Neural progenitor cell (in vitro differentiated cells): ENCODE measurements around the gene IL37. TPM values are rescaled to one million over a fixed set of nuclear protein-coding genes. Genes with fewer than 3 reads are reported as not detected.

Experiments
- DNase-seq: peaks from one replicate; pipeline ENCODE4 v3.0.0-alpha.2; 2016; ENCODE audit warnings: low spot score
- H2AFZ ChIP-seq: fragments of 200-600 bp; sonication (generic); replicated peaks from 2 replicates; pipeline ENCODE4 v1.6.1; 2016; ENCODE audit warnings: antibody characterized with exemption
- H3F3A ChIP-seq: fragments of 200-600 bp; sonication (generic); 2 replicates; pipeline ENCODE4 v1.6.1; 2016; ENCODE audit warnings: antibody characterized with exemption, low read depth
- H3K27ac ChIP-seq: fragments of 200-600 bp; sonication (generic); 2 replicates; pipeline ENCODE4 v1.5.1; 2016; ENCODE audit warnings: mild to moderate bottlenecking
- H3K27me3 ChIP-seq: fragments of 200-600 bp; sonication (generic); 2 replicates; pipeline ENCODE4 v1.6.1; 2016; ENCODE audit warnings: mild to moderate bottlenecking, moderate library complexity
- H3K36me3 ChIP-seq: fragments of 200-600 bp; sonication (generic); 2 replicates; pipeline ENCODE4 v1.5.1; 2016
- H3K4me1 ChIP-seq: fragments of 200-600 bp; sonication (generic); 2 replicates; pipeline ENCODE4 v1.6.1; 2016; ENCODE audit warnings: mixed run types
- H3K4me2 ChIP-seq: fragments of 200-600 bp; sonication (generic); 2 replicates; pipeline ENCODE4 v1.6.1; 2016
- H3K4me3 ChIP-seq: fragments of 200-600 bp; sonication (generic); 2 replicates; pipeline ENCODE4 v1.5.1; 2016
- H3K79me2 ChIP-seq: fragments of 200-600 bp; sonication (generic); 2 replicates; pipeline ENCODE4 v1.6.1; 2016; ENCODE audit warnings: low read depth
- H3K9ac ChIP-seq: fragments of 200-600 bp; sonication (generic); 2 replicates; pipeline ENCODE4 v1.6.1; 2016
- H3K9me3 ChIP-seq: fragments of 200-600 bp; sonication (generic); 2 replicates; pipeline ENCODE4 v1.5.1; 2016; ENCODE audit warnings: low read depth
- H4K20me1 ChIP-seq: fragments of 200-600 bp; sonication (generic); 2 replicates; pipeline ENCODE4 v1.6.1; 2016; ENCODE audit warnings: low read depth
- H3K27ac Mint-ChIP-seq: 3 replicates; pipeline ENCODE4 v1.8.0; 2021; ENCODE audit warnings: mixed read lengths
- H3K27me3 Mint-ChIP-seq: 2 replicates; pipeline ENCODE4 v1.8.0; 2022; ENCODE audit warnings: low read depth, mild to moderate bottlenecking, inconsistent platforms, moderate library complexity, mixed read lengths; ENCODE audit not compliant: insufficient read depth
- H3K36me3 Mint-ChIP-seq: 3 replicates; pipeline ENCODE4 v1.8.0; 2021; ENCODE audit warnings: mixed read lengths
- H3K4me1 Mint-ChIP-seq: 3 replicates; pipeline ENCODE4 v1.8.0; 2021; ENCODE audit warnings: mixed read lengths
- H3K4me3 Mint-ChIP-seq: 3 replicates; pipeline ENCODE4 v1.8.0; 2021; ENCODE audit warnings: mild to moderate bottlenecking, moderate library complexity, mixed read lengths
- H3K9me3 Mint-ChIP-seq: 3 replicates; pipeline ENCODE4 v1.8.0; 2020; ENCODE audit warnings: mixed read lengths
- EZH2 ChIP-seq: fragments of 200-600 bp; sonication (generic); IDR thresholded peaks from 2 replicates; pipeline ENCODE4 v1.6.1; 2017; ENCODE audit warnings: antibody characterized with exemption, mild to moderate bottlenecking, moderate library complexity
- EZH2phosphoT487 ChIP-seq: fragments of 200-600 bp; sonication (generic); IDR thresholded peaks from 2 replicates; pipeline ENCODE4 v1.6.1; 2017; ENCODE audit warnings: antibody characterized with exemption
- total RNA-seq: library from RNA; depleted of rRNA; stranded (reverse); fragments of >200 nt; gene quantifications from 2 replicates; pipeline ENCODE4 v1.2.3, GENCODE V29; 2015; ENCODE audit warnings: low replicate concordance
- TF ChIP-seq, protein P1 (sequence below): fragments of 200-600 bp; sonication (generic); IDR thresholded peaks from 2 replicates; pipeline ENCODE4 v1.5.1; 2017; ENCODE audit warnings: antibody characterized with exemption, mild to moderate bottlenecking

Gene IL37
- total RNA-seq, 1 donor from 2014 or later: not detected

DNA sequence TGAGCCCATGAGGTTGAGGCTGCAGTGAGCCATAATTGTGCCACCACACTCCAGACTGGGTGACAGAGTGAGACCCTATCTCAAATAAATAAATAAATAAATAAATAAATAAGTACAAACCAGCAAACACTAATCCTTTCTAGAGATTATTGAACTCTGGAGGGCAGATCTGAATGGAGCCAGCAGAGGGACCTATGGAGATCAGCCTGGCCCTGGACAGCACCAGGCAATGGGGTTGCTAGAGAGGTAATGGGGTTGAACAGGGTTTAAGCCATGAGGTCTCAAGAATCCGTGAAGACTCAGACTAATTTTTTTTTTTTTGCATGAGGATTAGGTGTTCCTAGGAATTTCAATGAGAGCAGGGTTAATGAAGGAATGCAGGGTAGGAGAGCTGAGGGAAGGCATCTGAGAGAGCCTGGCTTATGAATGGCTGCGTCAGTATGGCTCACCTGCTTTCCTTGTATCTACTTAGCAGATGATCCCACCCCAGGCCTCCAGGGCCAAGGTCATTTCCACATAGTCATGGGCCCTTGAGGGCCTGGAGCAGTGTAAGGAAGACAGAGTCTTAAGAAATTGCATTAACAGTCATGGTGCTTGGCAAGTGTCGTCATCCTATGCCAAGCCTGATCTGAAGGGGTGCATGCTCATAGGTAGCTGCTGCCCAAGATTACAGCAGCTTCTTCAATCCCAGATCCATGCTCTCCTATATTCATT, 34.6 kb upstream of the IL37 start:
- no peak for DNase-seq
- peaks cover 3% of the 10 kb centered on the region for H3K9me3 Mint-ChIP-seq
- no peak overlapping the region for H3K4me2 ChIP-seq
- H3F3A ChIP-seq: no peaks in the 10 kb centered on the region
- no peaks in the 10 kb centered on the region for H3K4me1 ChIP-seq
- H3K27ac ChIP-seq: no peak overlapping the region
- H3K9me3 ChIP-seq: no peaks in the 10 kb centered on the region
- no peaks in the 10 kb centered on the region for H3K27me3 ChIP-seq
- H3K9ac ChIP-seq: no peak overlapping the region
- H2AFZ ChIP-seq: no peak overlapping the region
- no peak for TF ChIP-seq EZH2phosphoT487
- TF ChIP-seq, protein P1, sequence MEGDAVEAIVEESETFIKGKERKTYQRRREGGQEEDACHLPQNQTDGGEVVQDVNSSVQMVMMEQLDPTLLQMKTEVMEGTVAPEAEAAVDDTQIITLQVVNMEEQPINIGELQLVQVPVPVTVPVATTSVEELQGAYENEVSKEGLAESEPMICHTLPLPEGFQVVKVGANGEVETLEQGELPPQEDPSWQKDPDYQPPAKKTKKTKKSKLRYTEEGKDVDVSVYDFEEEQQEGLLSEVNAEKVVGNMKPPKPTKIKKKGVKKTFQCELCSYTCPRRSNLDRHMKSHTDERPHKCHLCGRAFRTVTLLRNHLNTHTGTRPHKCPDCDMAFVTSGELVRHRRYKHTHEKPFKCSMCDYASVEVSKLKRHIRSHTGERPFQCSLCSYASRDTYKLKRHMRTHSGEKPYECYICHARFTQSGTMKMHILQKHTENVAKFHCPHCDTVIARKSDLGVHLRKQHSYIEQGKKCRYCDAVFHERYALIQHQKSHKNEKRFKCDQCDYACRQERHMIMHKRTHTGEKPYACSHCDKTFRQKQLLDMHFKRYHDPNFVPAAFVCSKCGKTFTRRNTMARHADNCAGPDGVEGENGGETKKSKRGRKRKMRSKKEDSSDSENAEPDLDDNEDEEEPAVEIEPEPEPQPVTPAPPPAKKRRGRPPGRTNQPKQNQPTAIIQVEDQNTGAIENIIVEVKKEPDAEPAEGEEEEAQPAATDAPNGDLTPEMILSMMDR: no peak
- TF ChIP-seq EZH2: no peak
- no peak overlapping the region for H3K4me3 ChIP-seq
- H3K36me3 Mint-ChIP-seq: no peaks in the 10 kb centered on the region
- H3K4me3 Mint-ChIP-seq: no peak overlapping the region
- no peaks in the 10 kb centered on the region for H3K36me3 ChIP-seq
- no peaks in the 10 kb centered on the region for H3K4me1 Mint-ChIP-seq
- H4K20me1 ChIP-seq: no peaks in the 10 kb centered on the region
- no peaks in the 10 kb centered on the region for H3K79me2 ChIP-seq
- H3K27ac Mint-ChIP-seq: no peak overlapping the region
- no peaks in the 10 kb centered on the region for H3K27me3 Mint-ChIP-seq

DNA sequence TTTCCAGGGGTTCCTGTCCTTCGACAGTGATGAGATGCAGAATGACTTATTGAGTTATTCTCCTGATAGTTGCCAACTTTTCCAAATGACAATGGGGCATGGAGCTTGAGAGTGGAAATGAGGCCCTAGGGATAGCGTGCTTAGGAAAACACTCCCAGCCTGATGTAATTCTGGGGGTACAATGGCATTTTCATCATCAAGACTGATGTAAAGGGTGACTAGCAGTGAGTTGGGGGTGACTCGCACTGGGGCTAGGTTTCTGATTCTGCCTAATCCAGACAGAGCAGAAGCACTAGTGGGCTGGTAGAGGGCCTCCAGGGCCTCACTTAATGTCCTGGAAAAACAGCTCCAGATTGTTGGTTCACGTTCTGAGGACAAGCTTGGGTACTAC, 34.0 kb upstream of the IL37 start:
- Histone ChIP-seq H3K27ac (no peak overlapping the region), H3K79me2 (no peaks in the 10 kb centered on the region), H3F3A (no peaks in the 10 kb centered on the region), H3K27me3 (no peaks in the 10 kb centered on the region), H3K36me3 (no peaks in the 10 kb centered on the region), H3K4me3 (no peak overlapping the region), H4K20me1 (no peaks in the 10 kb centered on the region), H2AFZ (no peak overlapping the region), H3K4me1 (no peaks in the 10 kb centered on the region), H3K4me2 (no peak overlapping the region), H3K9me3 (no peaks in the 10 kb centered on the region), H3K9ac (no peak overlapping the region)
- DNase-seq: no peak
- TF ChIP-seq, protein P1: no peak
- no peak for TF ChIP-seq EZH2phosphoT487
- TF ChIP-seq EZH2: no peak
- H3K4me1 Mint-ChIP-seq: no peaks in the 10 kb centered on the region
- H3K9me3 Mint-ChIP-seq: peaks cover 3% of the 10 kb centered on the region
- no peak overlapping the region for H3K4me3 Mint-ChIP-seq
- no peaks in the 10 kb centered on the region for H3K27me3 Mint-ChIP-seq
- no peak overlapping the region for H3K27ac Mint-ChIP-seq
- no peaks in the 10 kb centered on the region for H3K36me3 Mint-ChIP-seq

DNA sequence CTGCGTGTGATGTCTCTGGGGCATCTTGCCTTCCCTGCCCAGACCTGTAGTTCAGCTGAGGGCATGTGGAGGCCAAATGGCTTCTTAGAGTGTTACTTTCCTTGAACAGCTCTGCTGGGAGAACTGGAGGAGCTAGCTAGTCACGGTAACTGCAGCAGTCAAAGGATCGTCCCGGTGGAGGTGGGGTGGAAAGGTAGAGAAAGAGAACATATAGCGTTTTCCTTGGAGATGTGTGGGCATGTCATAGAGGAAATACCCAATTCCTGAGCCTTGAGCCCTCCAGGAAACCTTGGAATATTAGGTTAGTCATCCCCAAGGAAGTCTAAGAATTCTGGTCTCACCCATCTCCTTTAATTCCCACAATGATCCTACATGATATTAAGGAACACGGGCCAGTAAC, 33.5 kb upstream of the IL37 start:
- Histone ChIP-seq H3F3A (no peaks in the 10 kb centered on the region), H3K4me1 (no peaks in the 10 kb centered on the region), H3K79me2 (no peaks in the 10 kb centered on the region), H4K20me1 (no peaks in the 10 kb centered on the region), H3K4me2 (no peak overlapping the region), H3K4me3 (no peak overlapping the region), H3K9ac (no peak overlapping the region), H3K9me3 (no peaks in the 10 kb centered on the region), H3K27me3 (no peaks in the 10 kb centered on the region), H3K27ac (no peak overlapping the region), H3K36me3 (no peaks in the 10 kb centered on the region), H2AFZ (no peak overlapping the region)
- no peak for TF ChIP-seq EZH2phosphoT487
- TF ChIP-seq, protein P1: no peak
- TF ChIP-seq EZH2: no peak
- H3K4me3 Mint-ChIP-seq: no peak overlapping the region
- H3K4me1 Mint-ChIP-seq: no peaks in the 10 kb centered on the region
- H3K27ac Mint-ChIP-seq: no peak overlapping the region
- no peak for DNase-seq
- H3K36me3 Mint-ChIP-seq: no peaks in the 10 kb centered on the region
- no peaks in the 10 kb centered on the region for H3K27me3 Mint-ChIP-seq
- H3K9me3 Mint-ChIP-seq: peaks cover 3% of the 10 kb centered on the region
